HG03565 (cell line): ENCODE measurements around the gene TBCC.

Source experiments
- ATAC-seq: cut with Tn5 transposase; IDR thresholded peaks from one replicate; pipeline ENCODE4 v1.9.1; 2021; ENCODE audit warnings: mild to moderate bottlenecking, moderate library complexity; ENCODE audit not compliant: unreplicated experiment

Gene TBCC

GRCh38 chr6:42774201-42774600 is 28.3 kb upstream of the TBCC start:
- no peak for ATAC-seq

- ATAC-seq = no peak
Observed at GRCh38 chr6:42771741-42772100, 25.8 kb upstream of the TBCC start.

- ATAC-seq = no peak
Observed at GRCh38 chr6:42769836-42770235, 23.9 kb upstream of the TBCC start.

- no peak for ATAC-seq
Observed at GRCh38 chr6:42769051-42769450, 23.1 kb upstream of the TBCC start.

GRCh38 chr6:42766163-42766670 is 20.3 kb upstream of the TBCC start:
- no peak for ATAC-seq

GRCh38 chr6:42764911-42765648 is 19.2 kb upstream of the TBCC start:
- ATAC-seq = no peak

GRCh38 chr6:42762950-42763349 is 17.0 kb upstream of the TBCC start:
- ATAC-seq = no peak

- no peak for ATAC-seq
Observed at GRCh38 chr6:42762426-42762859, 16.5 kb upstream of the TBCC start.

GRCh38 chr6:42761287-42762067 is 15.6 kb upstream of the TBCC start:
- no peak for ATAC-seq

- ATAC-seq = no peak
Observed at GRCh38 chr6:42758756-42759430, 13.0 kb upstream of the TBCC start.

GRCh38 chr6:42756722-42757121 is 10.8 kb upstream of the TBCC start:
- ATAC-seq = no peak

- no peak for ATAC-seq
Observed at GRCh38 chr6:42754759-42755158, 8.9 kb upstream of the TBCC start.

- no peak for ATAC-seq
Observed at GRCh38 chr6:42751055-42751454, 5.2 kb upstream of the TBCC start.

GRCh38 chr6:42748203-42748898 is 2.4 kb upstream of the TBCC start:
- ATAC-seq = no peak

- ATAC-seq = peak; percentile 27
Observed at GRCh38 chr6:42746463-42747391, 824 bp upstream of the TBCC start.

GRCh38 chr6:42745083-42745639 is 742 bp downstream of the TBCC start:
- no peak for ATAC-seq

- no peak for ATAC-seq
Observed at GRCh38 chr6:42744351-42744893, 1.5 kb downstream of the TBCC start.

GRCh38 chr6:42742116-42742894 is 3.6 kb downstream of the TBCC start:
- ATAC-seq = no peak

GRCh38 chr6:42740725-42741124 is 5.2 kb downstream of the TBCC start:
- ATAC-seq = no peak
